ENCODE data around the gene ORM2. TPM values are rescaled to one million over a fixed set of nuclear protein-coding genes. Genes with fewer than 3 reads are reported as not detected.

The ORM2 gene
- total RNA-seq, 2 donors from 2014 or later: 0.59 to 0.80 TPM

DNA sequence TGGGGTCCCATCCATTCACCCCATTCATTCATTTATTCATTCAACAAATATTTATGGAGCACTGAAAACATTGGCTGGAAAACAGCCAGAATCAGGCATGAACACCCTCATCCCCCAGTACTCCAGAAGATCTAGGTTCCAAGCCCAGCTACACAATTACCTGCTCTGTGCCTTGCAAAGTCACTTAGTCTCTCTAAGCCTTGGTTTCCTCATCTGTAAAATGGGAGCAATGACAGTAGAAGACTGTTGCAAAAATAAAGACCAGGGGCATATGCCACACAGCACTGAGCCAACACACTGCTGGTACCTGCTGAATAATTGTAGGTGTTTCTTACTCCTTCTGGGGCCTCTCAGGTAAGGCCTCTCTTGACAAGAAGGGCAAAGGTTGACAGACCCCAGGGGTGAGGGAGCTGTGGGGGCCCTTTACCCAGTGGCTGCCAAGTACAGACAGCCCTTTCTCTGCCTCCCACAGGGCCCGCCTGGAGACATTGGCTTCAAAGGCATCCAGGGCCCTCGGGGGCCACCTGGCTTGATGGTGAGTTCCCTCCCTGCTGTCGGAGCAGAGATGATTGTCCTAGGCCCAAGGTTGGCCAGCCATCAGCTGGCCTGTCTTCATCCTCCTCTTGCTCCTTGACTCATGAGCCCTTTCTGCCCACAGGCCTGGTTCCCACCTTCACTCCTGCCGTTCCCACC is 29.4 kb upstream of the ORM2 start:
- H3K9ac ChIP-seq (ENCODE audit: extremely low read depth, low read length, poor library complexity, severe bottlenecking): no peak overlapping the region
- Mint-ChIP-seq H3K4me3 (no peak overlapping the region), H3K27ac (no peak overlapping the region), H3K9me3 (peaks cover 8% of the 10 kb centered on the region), H3K36me3 (ENCODE audit: low read depth) (peaks cover 51% of the 10 kb centered on the region), H3K27me3 (ENCODE audit: insufficient read depth) (no peaks in the 10 kb centered on the region), H3K4me1 (no peaks in the 10 kb centered on the region)
- 91 to 96% methylated on average over 4 of the region's 4 CpGs for WGBS, 2 experiments (ENCODE audit: insufficient coverage in 1 of 2, insufficient read length in 1 of 2)
- H3K36me3 ChIP-seq (ENCODE audit: control insufficient read depth, insufficient read depth, low read length): peaks cover 65% of the 10 kb centered on the region
- H3K9me3 ChIP-seq (ENCODE audit: control insufficient read depth, low read length): peaks cover 13% of the 10 kb centered on the region
- no peak overlapping the region for H3K4me3 ChIP-seq (ENCODE audit: low read length)
- no peaks in the 10 kb centered on the region for H3K4me1 ChIP-seq (ENCODE audit: control insufficient read depth, insufficient read depth, low read length)
- H3K27ac ChIP-seq (ENCODE audit: low read depth, low read length): no peak overlapping the region
- TF ChIP-seq, protein P1, sequence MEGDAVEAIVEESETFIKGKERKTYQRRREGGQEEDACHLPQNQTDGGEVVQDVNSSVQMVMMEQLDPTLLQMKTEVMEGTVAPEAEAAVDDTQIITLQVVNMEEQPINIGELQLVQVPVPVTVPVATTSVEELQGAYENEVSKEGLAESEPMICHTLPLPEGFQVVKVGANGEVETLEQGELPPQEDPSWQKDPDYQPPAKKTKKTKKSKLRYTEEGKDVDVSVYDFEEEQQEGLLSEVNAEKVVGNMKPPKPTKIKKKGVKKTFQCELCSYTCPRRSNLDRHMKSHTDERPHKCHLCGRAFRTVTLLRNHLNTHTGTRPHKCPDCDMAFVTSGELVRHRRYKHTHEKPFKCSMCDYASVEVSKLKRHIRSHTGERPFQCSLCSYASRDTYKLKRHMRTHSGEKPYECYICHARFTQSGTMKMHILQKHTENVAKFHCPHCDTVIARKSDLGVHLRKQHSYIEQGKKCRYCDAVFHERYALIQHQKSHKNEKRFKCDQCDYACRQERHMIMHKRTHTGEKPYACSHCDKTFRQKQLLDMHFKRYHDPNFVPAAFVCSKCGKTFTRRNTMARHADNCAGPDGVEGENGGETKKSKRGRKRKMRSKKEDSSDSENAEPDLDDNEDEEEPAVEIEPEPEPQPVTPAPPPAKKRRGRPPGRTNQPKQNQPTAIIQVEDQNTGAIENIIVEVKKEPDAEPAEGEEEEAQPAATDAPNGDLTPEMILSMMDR (conservative IDR thresholded peaks at IDR 0.05): no peak
- no peak for DNase-seq
- no peaks in the 10 kb centered on the region for H3K27me3 ChIP-seq (ENCODE audit: control insufficient read depth, insufficient read depth, low read length, poor library complexity, severe bottlenecking)

DNA sequence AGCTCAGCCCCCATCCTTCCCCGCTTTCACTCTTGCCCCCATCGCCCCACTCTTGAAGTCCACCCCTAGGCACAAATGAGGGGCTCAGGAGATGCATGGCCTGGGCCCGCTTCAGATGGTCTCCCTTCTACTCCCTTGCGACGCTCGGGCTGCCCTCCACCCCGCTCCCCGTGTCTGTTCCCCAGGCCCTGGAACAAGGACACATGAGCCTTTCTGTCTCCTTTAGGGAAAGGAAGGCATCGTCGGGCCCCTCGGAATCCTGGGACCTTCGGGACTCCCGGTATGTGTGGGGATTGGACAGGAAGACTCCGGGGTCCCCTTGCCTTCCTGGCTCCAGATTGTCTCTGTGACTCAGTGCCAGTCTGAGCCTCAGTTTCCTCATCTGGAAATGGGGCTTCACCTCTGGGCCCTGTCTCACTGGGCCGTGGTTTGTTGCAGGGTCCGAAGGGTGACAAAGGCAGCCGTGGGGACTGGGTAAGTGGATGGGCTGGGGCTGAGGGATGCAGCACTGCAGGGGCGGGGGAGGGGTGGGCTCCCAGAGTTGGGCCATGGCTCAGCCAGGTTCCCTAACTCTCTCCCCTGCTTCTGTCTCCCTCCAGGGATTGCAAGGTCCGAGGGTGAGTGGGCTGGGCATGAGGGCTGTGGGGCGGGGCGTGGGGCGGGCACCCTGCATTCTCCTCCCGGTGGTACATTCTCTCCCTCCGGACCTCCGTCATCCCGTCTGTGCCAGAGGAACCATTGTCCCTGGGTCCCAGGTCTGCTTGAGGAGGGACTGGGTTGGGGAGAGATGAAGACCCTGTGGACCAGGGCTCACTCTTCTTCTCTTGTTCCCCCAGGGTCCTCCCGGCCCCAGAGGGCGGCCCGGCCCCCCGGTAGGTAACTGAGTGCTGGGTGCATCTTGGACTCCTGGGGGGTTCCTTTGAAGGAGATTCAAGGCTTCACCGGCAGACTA is 28.5 kb upstream of the ORM2 start:
- WGBS, 2 experiments (ENCODE audit: insufficient coverage in 1 of 2, insufficient read length in 1 of 2): 94 to 98% methylated on average over 15 to 31 of the region's 31 CpGs
- Mint-ChIP-seq H3K4me1 (no peaks in the 10 kb centered on the region), H3K4me3 (no peak overlapping the region), H3K9me3 (peaks cover under 1% of the 10 kb centered on the region), H3K27ac (no peak overlapping the region), H3K36me3 (ENCODE audit: low read depth) (peaks cover 43% of the 10 kb centered on the region), H3K27me3 (ENCODE audit: insufficient read depth) (no peaks in the 10 kb centered on the region)
- Histone ChIP-seq H3K4me3 (ENCODE audit: low read length) (no peak overlapping the region), H3K27ac (ENCODE audit: low read depth, low read length) (no peak overlapping the region), H3K36me3 (ENCODE audit: control insufficient read depth, insufficient read depth, low read length) (peaks cover 56% of the 10 kb centered on the region), H3K9me3 (ENCODE audit: control insufficient read depth, low read length) (peaks cover 5% of the 10 kb centered on the region), H3K27me3 (ENCODE audit: control insufficient read depth, insufficient read depth, low read length, poor library complexity, severe bottlenecking) (no peaks in the 10 kb centered on the region), H3K9ac (ENCODE audit: extremely low read depth, low read length, poor library complexity, severe bottlenecking) (no peak overlapping the region), H3K4me1 (ENCODE audit: control insufficient read depth, insufficient read depth, low read length) (no peaks in the 10 kb centered on the region)
- TF ChIP-seq, protein P1 (conservative IDR thresholded peaks at IDR 0.05): no peak
- peak; percentile 30 for DNase-seq

DNA sequence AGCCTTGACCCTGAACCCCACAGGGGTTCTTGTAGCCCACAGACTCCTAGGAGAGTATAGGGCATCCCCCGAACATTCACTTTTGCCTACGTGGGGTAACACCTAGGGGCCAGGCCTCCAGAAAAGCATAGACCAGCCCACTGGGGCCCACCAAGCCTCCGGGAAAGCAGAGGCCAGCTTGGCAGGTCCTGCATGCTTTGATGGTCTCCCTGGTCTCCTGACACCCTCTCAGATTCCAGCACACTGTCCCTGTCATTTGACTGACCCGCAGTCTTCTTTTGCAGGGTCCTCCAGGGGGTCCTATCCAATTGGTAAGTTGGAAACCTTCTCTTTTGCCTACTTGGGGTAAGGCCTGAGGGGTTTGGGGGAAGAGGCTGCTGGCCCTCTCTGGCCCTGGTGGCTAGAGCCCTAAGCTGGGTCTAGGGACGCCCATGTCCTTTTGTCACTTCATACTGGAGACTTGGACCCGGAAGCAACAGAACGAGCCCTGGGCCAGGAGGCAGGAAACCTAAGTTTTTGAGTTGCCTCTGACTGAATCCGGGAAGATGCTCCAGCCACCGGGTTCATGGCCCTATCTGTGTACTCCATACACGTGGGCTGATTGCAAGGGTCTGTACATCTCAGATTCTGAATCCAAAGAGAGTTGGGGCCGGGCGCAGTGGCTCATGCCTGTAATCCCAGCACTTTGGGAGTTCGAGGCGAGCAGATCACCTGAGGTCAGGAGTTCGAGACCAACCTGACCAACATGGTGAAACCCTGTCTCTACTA is 27.7 kb upstream of the ORM2 start:
- H3K27me3 ChIP-seq (ENCODE audit: control insufficient read depth, insufficient read depth, low read length, poor library complexity, severe bottlenecking): no peaks in the 10 kb centered on the region
- Mint-ChIP-seq H3K27ac (no peak overlapping the region), H3K4me1 (no peaks in the 10 kb centered on the region), H3K36me3 (ENCODE audit: low read depth) (peaks cover 35% of the 10 kb centered on the region), H3K9me3 (no peaks in the 10 kb centered on the region), H3K4me3 (no peak overlapping the region), H3K27me3 (ENCODE audit: insufficient read depth) (no peaks in the 10 kb centered on the region)
- H3K4me3 ChIP-seq (ENCODE audit: low read length): no peak overlapping the region
- no peaks in the 10 kb centered on the region for H3K9me3 ChIP-seq (ENCODE audit: control insufficient read depth, low read length)
- TF ChIP-seq, protein P1 (conservative IDR thresholded peaks at IDR 0.05): no peak
- no peak for DNase-seq
- H3K4me1 ChIP-seq (ENCODE audit: control insufficient read depth, insufficient read depth, low read length): no peaks in the 10 kb centered on the region
- no peak overlapping the region for H3K27ac ChIP-seq (ENCODE audit: low read depth, low read length)
- no peak overlapping the region for H3K9ac ChIP-seq (ENCODE audit: extremely low read depth, low read length, poor library complexity, severe bottlenecking)
- H3K36me3 ChIP-seq (ENCODE audit: control insufficient read depth, insufficient read depth, low read length): peaks cover 55% of the 10 kb centered on the region
- 87 to 88% methylated on average over 9 to 15 of the region's 15 CpGs for WGBS, 2 experiments (ENCODE audit: insufficient coverage in 1 of 2, insufficient read length in 1 of 2)

All from endodermal cell (in vitro differentiated cells).